HCEC 1CT (cell line): ENCODE measurements around the gene PLCB3.

ENCODE experiments used
- DNase-seq: peaks from one replicate; pipeline ENCODE4 v3.0.0-alpha.2; 2017

PLCB3 gene

GRCh38 chr11:64223001-64223651, 28.2 kb upstream of the PLCB3 start:
- DNase-seq = no peak

DNA sequence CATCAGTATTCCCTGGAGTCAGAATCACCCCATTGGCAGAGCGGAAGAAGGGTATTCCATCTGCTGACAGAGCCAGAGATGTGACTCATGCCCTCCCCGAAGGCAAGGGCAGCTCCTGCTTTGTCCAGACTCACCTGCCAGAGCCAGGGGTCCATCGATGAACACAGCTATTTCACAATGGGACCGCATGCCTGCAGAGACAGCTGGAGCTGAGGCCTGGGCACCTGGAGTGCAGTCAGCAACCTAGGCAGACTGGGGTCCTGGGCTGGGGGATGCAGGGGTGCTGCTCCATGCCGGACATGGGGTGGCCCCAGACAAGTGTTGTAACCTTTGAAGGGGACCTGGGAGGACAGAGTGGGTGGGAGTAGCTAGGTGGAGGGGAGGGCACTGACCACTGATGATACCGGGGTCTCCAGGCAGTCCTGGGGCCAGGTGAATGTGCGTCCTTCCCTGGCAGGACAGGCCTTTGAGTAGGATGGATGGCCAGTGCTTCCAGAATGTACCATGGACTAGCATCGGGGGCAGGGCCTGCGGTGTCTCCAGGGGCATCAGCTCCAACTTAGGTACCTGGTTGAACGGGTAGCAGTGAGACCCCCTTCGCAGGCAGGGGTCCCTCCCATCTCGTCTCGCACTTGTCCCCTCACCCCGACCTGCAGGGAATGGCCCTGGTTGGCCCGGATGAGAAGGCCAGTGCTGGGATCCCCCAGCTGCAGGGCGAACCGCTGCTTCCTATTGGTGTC, 27.0 kb upstream of the PLCB3 start:
- no peak for DNase-seq

GRCh38 chr11:64224891-64225607, 26.3 kb upstream of the PLCB3 start:
- DNase-seq = no peak

DNA sequence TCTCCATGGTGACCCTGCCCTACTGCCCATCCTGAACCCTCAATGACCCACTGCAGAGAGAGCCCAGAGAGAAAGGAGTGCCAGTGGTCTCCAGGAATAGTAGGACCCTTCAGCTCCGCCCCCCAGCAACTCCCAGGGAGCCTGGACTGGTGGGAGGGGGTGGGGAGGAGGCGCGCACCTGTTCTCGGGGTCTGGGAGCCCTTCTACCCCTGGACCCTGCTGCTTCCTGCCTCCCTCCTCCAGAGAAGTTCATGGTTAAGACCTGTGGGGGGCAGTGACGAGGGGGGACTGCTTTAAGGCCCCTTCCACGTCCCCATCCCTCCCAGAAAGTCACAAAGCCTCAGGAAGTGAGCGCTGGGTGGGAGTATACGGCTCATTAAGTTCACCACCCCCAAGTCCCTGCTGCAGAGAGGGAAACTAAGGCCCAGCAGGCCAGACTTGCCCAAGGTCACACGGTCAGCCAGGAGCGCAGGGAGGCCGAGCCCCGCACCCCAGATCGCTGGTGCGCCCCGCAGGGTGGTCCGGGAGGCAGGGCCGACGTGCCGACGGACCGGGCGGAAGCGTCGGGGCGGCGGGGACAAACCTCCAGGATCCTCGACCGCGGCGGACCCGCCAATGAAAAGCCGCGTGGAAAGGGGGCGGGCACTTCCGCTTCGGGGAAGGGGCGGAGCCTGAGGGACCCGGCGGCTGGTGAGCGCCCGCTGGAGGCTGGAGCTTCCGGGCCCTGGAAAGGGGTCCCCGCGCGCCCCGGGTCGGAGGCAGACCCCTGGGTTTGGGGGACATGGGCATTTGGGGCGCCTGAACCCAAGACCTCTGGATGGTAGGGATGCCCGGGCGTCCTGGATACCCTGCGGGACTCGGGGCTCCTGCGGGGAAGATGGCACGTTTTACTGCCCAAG, 25.5 kb upstream of the PLCB3 start, which contains the start of the genes NUDT22 and TRPT1:
TSS of gene NUDT22 (plus strand) at position 667 of the 899 bp plus-strand sequence. CDS start 379 bp downstream, outside the sequence.
TSS of gene TRPT1 (minus strand) at position 579 of the 899 bp plus-strand sequence. CDS start at position 253, 326 bp downstream.
- peak; percentile 69 for DNase-seq

- DNase-seq = no peak
These were observed 24.8 kb upstream of the PLCB3 start for GRCh38 chr11:64226507-64227051.

DNA sequence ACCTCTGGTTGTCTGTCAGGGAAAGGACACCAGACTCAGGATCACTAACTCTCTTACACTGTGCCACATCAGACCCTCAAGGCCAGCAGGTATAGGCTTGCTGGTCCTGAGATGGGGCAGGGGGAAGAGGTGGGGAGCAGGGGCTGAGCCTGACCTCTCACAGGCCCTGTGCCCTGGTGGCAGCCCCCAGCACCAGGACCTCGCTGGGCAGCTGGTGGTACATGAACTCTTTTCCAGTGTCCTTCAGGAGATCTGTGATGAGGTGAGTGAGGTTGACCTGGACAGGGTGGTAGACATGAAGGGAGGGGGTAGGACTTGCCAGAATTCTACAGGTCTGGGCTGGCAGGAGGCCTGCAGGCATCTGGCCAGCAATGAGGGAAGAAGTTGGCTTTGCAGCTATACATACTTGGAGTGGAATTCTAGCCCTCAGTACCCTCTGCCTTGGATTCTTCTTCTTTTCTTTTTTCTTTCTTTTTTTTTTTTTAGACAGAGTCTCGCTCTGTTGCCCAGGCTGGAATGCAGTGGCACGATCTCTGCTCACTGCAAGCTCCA, 23.8 kb upstream of the PLCB3 start:
- DNase-seq = no peak

DNA sequence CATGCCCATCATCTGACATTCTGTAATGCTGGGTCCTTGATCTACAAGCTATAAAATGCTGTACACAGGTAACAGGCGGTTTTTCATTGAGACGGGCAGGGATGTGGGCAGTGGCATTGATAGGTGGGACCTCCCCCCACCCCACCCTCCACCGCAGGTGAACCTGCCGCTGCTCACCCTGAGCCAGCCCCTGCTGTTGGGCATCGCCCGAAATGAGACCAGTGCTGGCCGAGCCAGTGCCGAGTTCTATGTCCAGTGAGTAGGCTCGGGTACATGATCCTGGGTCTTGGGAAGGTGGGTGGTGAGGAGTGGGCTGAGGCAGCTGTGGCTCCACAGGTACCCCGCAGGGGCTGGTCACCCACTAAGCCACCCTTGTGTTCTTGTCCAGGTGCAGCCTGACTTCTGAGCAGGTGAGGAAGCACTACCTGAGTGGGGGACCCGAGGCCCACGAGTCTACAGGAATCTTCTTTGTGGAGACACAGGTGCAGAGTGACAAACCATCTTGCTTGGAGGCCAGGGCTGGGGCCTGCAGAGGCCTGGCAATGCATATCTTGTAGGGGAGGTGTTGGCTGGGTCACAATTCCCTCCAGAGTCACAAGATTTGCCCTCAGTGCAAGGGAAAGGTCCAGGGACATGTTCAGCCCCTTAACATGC, 22.1 kb upstream of the PLCB3 start:
- DNase-seq = no peak

DNA sequence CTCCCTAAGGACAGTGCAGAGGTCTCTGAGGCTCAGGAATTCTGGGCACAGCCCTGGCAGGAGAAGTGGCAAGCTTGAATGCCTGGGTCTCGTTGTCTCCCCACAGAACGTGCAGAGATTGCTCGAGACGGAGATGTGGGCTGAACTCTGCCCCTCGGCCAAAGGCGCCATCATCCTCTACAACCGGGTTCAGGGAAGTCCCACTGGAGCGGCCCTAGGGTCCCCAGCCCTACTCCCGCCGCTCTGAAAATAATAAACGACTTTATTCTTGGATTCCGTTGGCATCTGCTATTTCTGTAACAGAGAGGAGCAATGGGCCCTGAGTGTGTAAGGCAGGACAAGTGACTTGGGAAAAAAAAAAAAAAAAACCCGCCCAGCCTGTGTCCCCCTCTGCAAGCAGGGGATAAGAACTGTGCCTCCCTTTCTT, 21.6 kb upstream of the PLCB3 start:
- DNase-seq = no peak

- peak; percentile 71 for DNase-seq
These were observed 21.0 kb upstream of the PLCB3 start, which contains the start of gene DNAJC4 for GRCh38 chr11:64230171-64230984. DNAJC4 (plus strand) TSS chr11:64230548; CDS start chr11:64230855, 307 bp downstream.

- DNase-seq = no peak
These were observed 20.4 kb upstream of the PLCB3 start for GRCh38 chr11:64230985-64231365.

DNA sequence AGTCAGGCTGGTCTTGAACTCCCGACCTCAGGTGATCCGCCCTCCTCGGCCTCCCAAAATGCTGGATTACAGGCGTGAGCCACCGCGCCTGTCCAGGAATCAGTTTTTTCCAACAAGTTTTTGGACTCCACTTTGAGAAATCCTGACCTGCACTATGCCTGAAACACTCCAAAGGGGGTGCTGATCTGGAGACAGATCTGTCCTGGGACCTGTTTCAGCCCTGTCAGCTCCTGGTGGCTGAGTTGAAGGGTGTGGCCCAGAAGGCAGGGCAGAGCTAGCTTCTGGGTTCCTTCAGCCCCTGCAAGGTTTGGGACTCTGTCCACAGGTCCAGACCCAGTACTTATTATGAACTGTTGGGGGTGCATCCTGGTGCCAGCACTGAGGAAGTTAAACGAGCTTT, 19.8 kb upstream of the PLCB3 start:
- DNase-seq = no peak

GRCh38 chr11:64232182-64232966, 19.0 kb upstream of the PLCB3 start:
- DNase-seq = no peak

- no peak for DNase-seq
These were observed 18.4 kb upstream of the PLCB3 start for GRCh38 chr11:64232967-64233315.

DNA sequence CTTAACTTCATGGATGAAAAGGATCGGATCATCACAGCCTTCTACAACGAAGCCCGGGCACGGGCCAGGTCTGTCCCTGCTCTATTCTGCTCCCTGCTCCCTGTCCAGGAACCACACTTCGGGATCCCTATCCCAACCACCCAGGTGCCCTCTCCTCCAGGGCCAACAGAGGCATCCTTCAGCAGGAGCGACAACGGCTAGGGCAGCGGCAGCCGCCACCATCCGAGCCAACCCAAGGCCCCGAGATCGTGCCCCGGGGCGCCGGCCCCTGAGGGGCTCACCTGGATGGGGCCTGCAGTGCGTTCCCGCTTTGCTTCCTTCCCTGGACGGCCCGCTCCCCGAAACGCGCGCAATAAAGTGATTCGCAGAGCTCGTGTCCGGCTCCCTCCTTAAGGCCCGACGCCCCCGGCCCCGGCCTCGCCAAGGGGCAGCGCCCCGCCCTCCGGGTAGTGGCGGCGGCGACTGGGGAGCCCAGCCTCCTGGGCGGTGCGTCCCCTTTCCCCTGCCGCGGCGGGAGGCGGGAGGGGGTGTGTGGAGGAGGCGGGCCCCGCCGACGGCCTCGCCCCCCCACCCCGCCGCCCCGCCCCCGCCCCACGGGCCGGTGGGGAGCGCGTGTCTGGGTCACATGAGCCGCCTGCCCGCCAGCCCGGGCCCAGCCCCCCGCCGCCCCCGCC, 17.3 kb upstream of the PLCB3 start, which contains the start of gene VEGFB:
TSS of gene VEGFB (plus strand) at position 672 of the 674 bp plus-strand sequence. CDS start 250 bp downstream, outside the sequence.
- DNase-seq = no peak

GRCh38 chr11:64234647-64235379, 16.5 kb upstream of the PLCB3 start:
- no peak for DNase-seq

DNA sequence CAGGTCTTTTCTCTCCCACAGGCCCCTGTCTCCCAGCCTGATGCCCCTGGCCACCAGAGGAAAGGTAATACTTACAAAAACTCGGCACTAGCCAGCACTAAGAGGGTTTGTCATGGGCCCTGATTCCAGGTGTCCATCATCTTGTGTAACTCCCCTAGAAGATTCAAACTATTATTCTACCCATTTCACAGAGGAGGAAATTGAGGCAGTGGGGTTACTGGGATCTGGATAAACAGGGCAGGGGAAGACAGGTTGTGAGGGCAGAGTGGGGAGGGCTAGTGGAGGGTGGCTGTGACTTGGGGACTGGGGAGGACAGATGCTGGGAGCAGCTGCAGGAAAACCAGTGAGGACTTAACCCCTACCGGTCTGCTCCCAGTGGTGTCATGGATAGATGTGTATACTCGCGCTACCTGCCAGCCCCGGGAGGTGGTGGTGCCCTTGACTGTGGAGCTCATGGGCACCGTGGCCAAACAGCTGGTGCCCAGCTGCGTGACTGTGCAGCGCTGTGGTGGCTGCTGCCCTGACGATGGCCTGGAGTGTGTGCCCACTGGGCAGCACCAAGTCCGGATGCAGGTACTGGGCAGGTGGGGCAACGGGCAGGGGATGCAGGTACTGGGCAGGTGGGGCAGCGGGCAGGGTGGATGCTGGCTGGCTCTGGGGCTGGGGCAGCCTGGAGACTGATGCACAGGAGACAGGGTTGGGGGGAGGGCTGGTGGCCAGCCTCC, 15.7 kb upstream of the PLCB3 start:
- no peak for DNase-seq

- no peak for DNase-seq
These were observed 13.8 kb upstream of the PLCB3 start for GRCh38 chr11:64237484-64237951.
